GM10266 (cell line): Measurements from ENCODE around the gene MED17.
"Not testable (repeated sequence)": the region's sequence is repeated elsewhere in the genome, so short reads cannot be mapped to it uniquely, and the experiment has no call there.

Experiments used
- DNase-seq: peaks from one replicate; pipeline ENCODE4 v3.0.0; 2012; ENCODE audit errors: extremely low spot score
- TF ChIP-seq, protein P1 (sequence below): IDR thresholded peaks from 2 replicates; pipeline ENCODE4 v1.5.1; 2012; ENCODE audit warnings: mild to moderate bottlenecking, low read depth; ENCODE audit not compliant: control insufficient read depth, insufficient read depth; ENCODE audit errors: missing control alignments

Gene MED17

DNA sequence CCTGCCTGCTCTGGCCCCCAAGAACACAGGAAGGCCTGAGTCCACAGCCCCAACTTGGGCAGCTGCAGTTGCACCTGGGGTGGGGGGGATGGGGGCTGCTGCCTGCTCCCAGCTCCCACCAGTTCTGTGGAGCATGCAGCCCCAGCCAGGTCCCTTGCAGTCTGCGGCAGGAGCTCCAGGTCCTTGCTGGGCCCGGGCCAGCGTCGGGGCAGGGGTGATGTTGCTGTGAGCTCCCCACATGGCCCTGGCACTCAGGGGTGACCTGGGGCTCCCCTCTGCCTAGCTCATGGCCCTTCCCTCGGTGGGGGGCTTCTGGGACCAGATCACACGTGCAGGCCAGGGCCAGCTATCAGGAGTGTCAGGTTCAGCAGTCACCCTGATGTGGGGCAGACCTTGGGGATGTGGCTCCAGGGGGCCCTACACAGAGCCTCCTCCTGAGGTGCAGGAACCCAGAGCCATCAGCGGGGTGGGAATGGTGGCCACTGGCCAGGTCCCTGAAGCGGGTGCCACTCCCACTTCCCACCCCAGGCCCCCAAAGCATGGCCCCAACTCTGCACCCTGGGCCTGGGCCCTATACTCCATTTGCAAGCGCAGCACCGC lies 10.4 kb upstream of the MED17 start:
- DNase-seq, result no peak
- TF ChIP-seq, protein P1, sequence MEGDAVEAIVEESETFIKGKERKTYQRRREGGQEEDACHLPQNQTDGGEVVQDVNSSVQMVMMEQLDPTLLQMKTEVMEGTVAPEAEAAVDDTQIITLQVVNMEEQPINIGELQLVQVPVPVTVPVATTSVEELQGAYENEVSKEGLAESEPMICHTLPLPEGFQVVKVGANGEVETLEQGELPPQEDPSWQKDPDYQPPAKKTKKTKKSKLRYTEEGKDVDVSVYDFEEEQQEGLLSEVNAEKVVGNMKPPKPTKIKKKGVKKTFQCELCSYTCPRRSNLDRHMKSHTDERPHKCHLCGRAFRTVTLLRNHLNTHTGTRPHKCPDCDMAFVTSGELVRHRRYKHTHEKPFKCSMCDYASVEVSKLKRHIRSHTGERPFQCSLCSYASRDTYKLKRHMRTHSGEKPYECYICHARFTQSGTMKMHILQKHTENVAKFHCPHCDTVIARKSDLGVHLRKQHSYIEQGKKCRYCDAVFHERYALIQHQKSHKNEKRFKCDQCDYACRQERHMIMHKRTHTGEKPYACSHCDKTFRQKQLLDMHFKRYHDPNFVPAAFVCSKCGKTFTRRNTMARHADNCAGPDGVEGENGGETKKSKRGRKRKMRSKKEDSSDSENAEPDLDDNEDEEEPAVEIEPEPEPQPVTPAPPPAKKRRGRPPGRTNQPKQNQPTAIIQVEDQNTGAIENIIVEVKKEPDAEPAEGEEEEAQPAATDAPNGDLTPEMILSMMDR, result no peak

DNA sequence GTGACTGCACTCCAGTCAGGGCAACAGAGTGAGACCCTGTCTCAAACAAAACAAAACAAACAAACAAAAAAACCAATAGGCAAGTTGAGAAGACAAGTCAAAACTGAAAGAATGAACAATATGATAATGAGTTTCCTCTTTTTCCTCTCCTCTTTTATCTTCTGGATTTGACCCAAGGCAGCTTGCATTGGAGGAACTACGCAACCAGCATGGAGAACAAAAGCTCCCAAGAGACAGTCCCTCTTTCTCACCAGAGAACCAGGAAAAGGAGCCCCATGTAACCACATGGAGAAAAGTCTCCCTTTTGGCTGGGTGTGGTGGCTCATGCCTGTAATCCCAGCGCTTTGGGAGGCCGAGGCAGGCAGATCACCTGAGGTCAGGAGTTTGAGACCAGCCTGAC lies 9.5 kb upstream of the MED17 start:
- DNase-seq, result not testable (repeated sequence)

DNA sequence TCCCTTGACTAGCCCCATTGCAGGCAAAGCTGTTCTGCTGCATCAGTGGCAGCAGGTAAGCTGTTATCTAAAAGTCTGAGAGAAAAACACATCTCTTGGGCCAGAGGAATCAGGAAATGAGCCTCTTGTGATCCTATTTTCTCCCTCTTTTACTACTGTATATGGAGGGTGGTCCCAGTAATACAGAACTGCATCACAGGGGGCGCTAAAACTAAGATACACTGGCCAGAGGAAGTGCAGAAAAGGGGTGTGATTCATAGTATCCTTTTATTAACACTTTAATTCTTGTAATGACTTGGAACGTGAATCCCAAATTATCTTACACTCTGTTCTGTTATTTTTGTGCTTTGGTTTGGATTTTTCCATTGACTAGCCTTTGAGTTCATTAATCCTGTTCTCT lies 8.8 kb upstream of the MED17 start:
- TF ChIP-seq, protein P1, result no peak
- DNase-seq, result no peak

DNA sequence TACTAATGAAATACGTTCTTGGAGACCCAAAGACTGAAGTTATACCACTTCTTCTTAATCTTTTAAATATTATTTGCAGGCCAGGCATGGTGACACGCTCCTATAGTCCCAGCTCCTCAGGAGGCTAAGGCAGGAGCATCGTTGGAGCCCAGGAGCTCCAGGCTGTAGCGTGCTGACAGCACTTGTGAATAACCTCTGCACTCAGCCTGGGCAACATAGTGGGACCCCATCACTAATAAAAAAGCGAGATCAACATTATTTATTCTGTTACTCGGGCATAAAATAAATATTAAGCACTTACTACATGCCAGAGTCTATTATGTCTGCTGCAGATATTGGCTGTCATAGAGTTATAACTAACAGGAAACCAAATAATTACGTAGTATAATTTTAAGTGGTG lies 720 bp upstream of the MED17 start:
- TF ChIP-seq, protein P1, result no peak
- no peak for DNase-seq

DNA sequence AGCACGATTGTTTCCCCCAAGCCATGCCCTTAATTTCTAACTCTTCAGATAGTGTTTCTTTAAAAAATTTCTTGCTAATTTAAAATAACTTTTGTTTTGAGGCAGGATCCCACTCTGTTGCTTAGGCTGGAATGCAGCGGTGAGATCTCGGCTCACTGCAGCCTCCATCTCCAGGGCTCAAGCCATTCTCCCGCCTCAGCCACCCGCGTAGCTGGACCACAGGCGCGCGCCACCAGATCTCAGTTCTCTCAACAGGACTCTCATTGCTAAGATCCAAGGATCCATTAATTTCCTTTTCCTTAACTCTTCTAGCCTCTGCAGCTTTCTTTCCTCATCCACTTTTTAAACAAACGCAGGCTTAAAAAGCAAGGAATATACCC lies 327 bp upstream of the MED17 start:
- no peak for DNase-seq
- TF ChIP-seq, protein P1, result no peak

DNA sequence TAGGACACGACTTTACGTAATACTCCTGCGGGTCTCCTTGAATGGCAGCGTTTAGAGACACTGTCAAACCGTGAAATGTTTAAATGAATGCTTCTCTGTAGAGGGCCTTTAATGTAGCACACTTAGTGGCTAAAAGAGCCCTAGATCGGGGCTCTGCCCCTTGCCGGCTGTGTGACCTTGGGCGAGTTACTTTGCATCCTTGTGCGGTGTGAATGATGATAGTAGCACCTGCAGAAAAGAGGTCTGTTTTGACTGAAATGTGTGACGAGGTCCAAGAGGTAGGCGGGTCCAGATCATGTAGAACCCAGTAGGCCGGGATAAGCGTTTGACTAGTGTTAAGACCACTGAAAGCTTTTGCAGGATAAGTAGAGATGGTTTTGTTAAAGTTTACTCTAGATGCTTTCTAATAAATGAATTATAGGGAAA lies 866 bp downstream of the MED17 start:
- TF ChIP-seq, protein P1, result no peak
- no peak for DNase-seq

DNA sequence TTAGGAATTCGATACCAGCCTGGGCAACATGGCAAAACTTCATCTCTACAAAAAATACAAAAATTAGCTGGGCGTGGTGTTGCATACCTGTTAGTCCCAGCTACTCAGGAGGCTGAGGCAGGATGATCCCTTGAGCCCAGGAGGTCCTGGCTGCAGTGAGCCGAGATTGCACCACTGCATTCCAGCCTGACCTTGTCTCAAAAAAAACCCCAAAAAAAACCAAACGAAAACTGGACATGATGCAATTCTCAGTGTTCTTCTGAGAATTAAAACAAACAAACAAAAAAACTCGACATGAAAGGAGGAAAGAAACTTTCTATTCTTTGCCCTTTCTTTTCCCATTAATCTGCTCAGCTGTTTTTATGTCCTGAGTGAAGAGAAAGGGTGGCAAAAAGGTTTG lies 7.4 kb downstream of the MED17 start:
- TF ChIP-seq, protein P1, result no peak
- DNase-seq, result no peak
